ENCODE results near the gene KCNH4. TPM values are rescaled to one million over a fixed set of nuclear protein-coding genes. Genes with fewer than 3 reads are reported as not detected.

Gene KCNH4
- total RNA-seq, 1 experiment from 2014 or later: 0.24 TPM

DNA sequence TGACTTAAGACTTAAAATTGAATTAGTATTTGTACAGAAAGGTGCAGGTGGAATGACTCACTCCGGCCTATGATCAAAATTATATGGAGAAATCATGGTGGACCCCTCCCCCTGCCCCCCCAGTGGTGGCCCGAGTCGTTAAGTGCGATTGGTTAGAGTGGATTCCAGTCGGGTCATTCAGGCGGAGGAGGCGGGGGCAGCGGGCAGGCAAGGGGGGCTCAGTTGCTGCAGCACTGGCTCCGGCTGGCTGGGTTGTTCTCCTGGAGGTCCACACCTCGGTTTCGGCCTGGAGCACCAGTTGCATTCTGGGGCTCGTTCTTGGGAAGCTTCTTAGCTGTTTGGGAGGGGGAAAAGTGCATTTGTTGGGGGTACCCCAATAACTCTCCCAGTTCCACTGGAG lies 55.4 kb downstream of the KCNH4 start:
- TF ChIP-seq ELF4 (CRISPR knock-in tag; IDR thresholded peaks at IDR 0.05; ENCODE audit: low read depth) (no peak), ZNF423 (CRISPR knock-in tag; IDR thresholded peaks at IDR 0.05) (no peak)
- TF ChIP-seq, protein P1, sequence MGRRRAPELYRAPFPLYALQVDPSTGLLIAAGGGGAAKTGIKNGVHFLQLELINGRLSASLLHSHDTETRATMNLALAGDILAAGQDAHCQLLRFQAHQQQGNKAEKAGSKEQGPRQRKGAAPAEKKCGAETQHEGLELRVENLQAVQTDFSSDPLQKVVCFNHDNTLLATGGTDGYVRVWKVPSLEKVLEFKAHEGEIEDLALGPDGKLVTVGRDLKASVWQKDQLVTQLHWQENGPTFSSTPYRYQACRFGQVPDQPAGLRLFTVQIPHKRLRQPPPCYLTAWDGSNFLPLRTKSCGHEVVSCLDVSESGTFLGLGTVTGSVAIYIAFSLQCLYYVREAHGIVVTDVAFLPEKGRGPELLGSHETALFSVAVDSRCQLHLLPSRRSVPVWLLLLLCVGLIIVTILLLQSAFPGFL (CRISPR knock-in tag; IDR thresholded peaks at IDR 0.05; ENCODE audit: borderline replicate concordance): no peak
- H3K9me3 Mint-ChIP-seq: no peaks in the 10 kb centered on the region
- H3K4me3 Mint-ChIP-seq: no peak overlapping the region
- ChIA-PET POLR2A (no interaction called here), CTCF (no interaction called here)
- H3K4me1 Mint-ChIP-seq: peaks cover 20% of the 10 kb centered on the region
- ATAC-seq (no peak), DNase-seq (ENCODE audit: low spot score) (no peak)
- H3K36me3 Mint-ChIP-seq: peaks cover 44% of the 10 kb centered on the region
- H3K27ac Mint-ChIP-seq: no peak overlapping the region
- H3K27me3 Mint-ChIP-seq (ENCODE audit: low read depth): no peaks in the 10 kb centered on the region

DNA sequence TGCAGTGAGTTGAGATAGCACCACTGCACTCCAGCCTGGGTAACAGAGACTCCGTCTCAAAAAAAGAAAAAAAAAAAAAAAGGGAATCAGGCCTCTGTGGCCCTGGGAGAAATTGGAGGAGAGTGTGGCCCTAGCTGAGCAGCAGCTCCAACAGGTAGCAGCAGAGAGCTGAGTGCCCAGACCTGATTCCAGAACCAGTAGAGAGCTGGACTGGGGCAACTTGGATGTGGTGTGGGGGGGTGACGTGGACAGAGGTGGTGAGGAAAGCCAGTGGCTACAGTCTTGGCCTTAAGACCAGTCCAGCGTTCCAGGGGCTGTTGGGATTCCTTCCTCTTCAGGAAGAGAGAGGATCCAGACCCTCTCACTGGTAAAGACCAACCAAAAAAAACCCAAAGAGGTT lies 56.7 kb downstream of the KCNH4 start:
- no peaks in the 10 kb centered on the region for H3K27me3 Mint-ChIP-seq (ENCODE audit: low read depth)
- peaks cover 28% of the 10 kb centered on the region for H3K4me1 Mint-ChIP-seq
- TF ChIP-seq, protein P2, sequence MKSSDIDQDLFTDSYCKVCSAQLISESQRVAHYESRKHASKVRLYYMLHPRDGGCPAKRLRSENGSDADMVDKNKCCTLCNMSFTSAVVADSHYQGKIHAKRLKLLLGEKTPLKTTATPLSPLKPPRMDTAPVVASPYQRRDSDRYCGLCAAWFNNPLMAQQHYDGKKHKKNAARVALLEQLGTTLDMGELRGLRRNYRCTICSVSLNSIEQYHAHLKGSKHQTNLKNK (CRISPR knock-in tag; IDR thresholded peaks at IDR 0.05): no peak
- TF ChIP-seq CBFB (CRISPR knock-in tag; IDR thresholded peaks at IDR 0.05; ENCODE audit: low read depth) (no peak), TP53 (CRISPR knock-in tag; IDR thresholded peaks at IDR 0.05) (no peak), ZNF138 (CRISPR knock-in tag; conservative IDR thresholded peaks at IDR 0.05) (no peak), SMAD3 (CRISPR knock-in tag; IDR thresholded peaks at IDR 0.05; ENCODE audit: borderline replicate concordance) (no peak), JUN (CRISPR knock-in tag; IDR thresholded peaks at IDR 0.05) (no peak), ZNF232 (CRISPR knock-in tag; IDR thresholded peaks at IDR 0.05) (no peak)
- TF ChIP-seq, protein P3, sequence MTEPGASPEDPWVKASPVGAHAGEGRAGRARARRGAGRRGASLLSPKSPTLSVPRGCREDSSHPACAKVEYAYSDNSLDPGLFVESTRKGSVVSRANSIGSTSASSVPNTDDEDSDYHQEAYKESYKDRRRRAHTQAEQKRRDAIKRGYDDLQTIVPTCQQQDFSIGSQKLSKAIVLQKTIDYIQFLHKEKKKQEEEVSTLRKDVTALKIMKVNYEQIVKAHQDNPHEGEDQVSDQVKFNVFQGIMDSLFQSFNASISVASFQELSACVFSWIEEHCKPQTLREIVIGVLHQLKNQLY (CRISPR knock-in tag; IDR thresholded peaks at IDR 0.05): no peak
- TF ChIP-seq, protein P4, sequence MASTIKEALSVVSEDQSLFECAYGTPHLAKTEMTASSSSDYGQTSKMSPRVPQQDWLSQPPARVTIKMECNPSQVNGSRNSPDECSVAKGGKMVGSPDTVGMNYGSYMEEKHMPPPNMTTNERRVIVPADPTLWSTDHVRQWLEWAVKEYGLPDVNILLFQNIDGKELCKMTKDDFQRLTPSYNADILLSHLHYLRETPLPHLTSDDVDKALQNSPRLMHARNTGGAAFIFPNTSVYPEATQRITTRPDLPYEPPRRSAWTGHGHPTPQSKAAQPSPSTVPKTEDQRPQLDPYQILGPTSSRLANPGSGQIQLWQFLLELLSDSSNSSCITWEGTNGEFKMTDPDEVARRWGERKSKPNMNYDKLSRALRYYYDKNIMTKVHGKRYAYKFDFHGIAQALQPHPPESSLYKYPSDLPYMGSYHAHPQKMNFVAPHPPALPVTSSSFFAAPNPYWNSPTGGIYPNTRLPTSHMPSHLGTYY (CRISPR knock-in tag; IDR thresholded peaks at IDR 0.05): no peak
- TF ChIP-seq, protein P1 (CRISPR knock-in tag; IDR thresholded peaks at IDR 0.05; ENCODE audit: borderline replicate concordance): no peak
- TF ChIP-seq, protein P5, sequence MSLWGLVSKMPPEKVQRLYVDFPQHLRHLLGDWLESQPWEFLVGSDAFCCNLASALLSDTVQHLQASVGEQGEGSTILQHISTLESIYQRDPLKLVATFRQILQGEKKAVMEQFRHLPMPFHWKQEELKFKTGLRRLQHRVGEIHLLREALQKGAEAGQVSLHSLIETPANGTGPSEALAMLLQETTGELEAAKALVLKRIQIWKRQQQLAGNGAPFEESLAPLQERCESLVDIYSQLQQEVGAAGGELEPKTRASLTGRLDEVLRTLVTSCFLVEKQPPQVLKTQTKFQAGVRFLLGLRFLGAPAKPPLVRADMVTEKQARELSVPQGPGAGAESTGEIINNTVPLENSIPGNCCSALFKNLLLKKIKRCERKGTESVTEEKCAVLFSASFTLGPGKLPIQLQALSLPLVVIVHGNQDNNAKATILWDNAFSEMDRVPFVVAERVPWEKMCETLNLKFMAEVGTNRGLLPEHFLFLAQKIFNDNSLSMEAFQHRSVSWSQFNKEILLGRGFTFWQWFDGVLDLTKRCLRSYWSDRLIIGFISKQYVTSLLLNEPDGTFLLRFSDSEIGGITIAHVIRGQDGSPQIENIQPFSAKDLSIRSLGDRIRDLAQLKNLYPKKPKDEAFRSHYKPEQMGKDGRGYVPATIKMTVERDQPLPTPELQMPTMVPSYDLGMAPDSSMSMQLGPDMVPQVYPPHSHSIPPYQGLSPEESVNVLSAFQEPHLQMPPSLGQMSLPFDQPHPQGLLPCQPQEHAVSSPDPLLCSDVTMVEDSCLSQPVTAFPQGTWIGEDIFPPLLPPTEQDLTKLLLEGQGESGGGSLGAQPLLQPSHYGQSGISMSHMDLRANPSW (CRISPR knock-in tag; conservative IDR thresholded peaks at IDR 0.05; ENCODE audit: low read depth): no peak
- TF ChIP-seq, protein P6, sequence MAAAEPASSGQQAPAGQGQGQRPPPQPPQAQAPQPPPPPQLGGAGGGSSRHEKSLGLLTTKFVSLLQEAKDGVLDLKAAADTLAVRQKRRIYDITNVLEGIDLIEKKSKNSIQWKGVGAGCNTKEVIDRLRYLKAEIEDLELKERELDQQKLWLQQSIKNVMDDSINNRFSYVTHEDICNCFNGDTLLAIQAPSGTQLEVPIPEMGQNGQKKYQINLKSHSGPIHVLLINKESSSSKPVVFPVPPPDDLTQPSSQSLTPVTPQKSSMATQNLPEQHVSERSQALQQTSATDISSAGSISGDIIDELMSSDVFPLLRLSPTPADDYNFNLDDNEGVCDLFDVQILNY (CRISPR knock-in tag; IDR thresholded peaks at IDR 0.05): no peak
- TF ChIP-seq, protein P7, sequence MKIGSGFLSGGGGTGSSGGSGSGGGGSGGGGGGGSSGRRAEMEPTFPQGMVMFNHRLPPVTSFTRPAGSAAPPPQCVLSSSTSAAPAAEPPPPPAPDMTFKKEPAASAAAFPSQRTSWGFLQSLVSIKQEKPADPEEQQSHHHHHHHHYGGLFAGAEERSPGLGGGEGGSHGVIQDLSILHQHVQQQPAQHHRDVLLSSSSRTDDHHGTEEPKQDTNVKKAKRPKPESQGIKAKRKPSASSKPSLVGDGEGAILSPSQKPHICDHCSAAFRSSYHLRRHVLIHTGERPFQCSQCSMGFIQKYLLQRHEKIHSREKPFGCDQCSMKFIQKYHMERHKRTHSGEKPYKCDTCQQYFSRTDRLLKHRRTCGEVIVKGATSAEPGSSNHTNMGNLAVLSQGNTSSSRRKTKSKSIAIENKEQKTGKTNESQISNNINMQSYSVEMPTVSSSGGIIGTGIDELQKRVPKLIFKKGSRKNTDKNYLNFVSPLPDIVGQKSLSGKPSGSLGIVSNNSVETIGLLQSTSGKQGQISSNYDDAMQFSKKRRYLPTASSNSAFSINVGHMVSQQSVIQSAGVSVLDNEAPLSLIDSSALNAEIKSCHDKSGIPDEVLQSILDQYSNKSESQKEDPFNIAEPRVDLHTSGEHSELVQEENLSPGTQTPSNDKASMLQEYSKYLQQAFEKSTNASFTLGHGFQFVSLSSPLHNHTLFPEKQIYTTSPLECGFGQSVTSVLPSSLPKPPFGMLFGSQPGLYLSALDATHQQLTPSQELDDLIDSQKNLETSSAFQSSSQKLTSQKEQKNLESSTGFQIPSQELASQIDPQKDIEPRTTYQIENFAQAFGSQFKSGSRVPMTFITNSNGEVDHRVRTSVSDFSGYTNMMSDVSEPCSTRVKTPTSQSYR (CRISPR knock-in tag; IDR thresholded peaks at IDR 0.05): no peak
- ChIA-PET CTCF (interaction anchor here (0.5 to 2.3 kb wide), 9 partner anchors 10 to 443 kb away, joined by 3 to 8 read pairs (median 3); partner anchors contain the start of gene DHX58), POLR2A (interaction anchor here (0.6 kb wide), 3 partner anchors 34 to 624 kb away, joined by 3 to 6 read pairs (median 3); no protein-coding TSS in a partner anchor)
- DNase-seq (ENCODE audit: low spot score): no peak
- H3K27ac Mint-ChIP-seq: no peak overlapping the region
- no peak for ATAC-seq
- H3K4me3 Mint-ChIP-seq: no peak overlapping the region
- peaks cover 37% of the 10 kb centered on the region for H3K36me3 Mint-ChIP-seq
- H3K9me3 Mint-ChIP-seq: no peaks in the 10 kb centered on the region

Data from WTC11 (cell line).